ENCODE results near the gene GNAZ. TPM values are rescaled to one million over a fixed set of nuclear protein-coding genes. Genes with fewer than 3 reads are reported as not detected.

Gene GNAZ
- total RNA-seq, 1 experiment from 2014 or later, result 11.1 TPM

DNA sequence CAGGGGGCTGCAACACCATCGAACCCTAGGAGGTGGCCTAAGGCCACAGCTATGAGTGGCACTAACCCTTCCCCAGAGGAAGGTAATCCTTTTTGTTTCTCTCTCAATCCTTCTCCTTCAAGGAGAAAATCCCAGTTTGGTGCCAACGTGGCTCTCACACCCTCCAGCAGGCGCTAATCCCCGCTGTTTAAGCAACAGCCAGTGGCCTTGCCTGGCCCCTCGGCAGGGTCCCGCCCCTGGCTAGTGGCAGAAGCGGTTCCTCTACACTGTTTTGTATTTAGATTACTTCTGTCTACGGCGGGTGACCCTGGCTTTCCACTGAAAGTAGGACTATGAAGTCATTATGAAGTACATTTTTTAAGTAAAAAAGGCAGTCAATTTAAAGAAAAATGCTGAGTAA lies 15.5 kb downstream of the GNAZ start:
- no peaks in the 10 kb centered on the region for H3K79me2 ChIP-seq (ENCODE audit: insufficient read depth, low read length)
- CTCF ChIA-PET, result no interaction called here
- TF ChIP-seq, protein P1, sequence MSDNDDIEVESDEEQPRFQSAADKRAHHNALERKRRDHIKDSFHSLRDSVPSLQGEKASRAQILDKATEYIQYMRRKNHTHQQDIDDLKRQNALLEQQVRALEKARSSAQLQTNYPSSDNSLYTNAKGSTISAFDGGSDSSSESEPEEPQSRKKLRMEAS (IDR thresholded peaks at IDR 0.05), result no peak
- TF ChIP-seq ZFX (IDR thresholded peaks at IDR 0.05), result no peak
- BruUV-seq (replicated peaks), result no TSS peak
- no peaks in the 10 kb centered on the region for H3K36me3 ChIP-seq (ENCODE audit: control insufficient read depth in 1 of 2, insufficient read depth in 2 of 2, low read length in 2 of 2)
- no peaks in the 10 kb centered on the region for H3K9me3 ChIP-seq (ENCODE audit: control insufficient read depth in 1 of 2, insufficient read depth in 1 of 2, low read depth in 1 of 2, low read length in 2 of 2)
- no peaks in the 10 kb centered on the region for H4K20me1 ChIP-seq (ENCODE audit: insufficient read depth)
- no peak overlapping the region for H3K4me2 ChIP-seq (ENCODE audit: low read length)
- no peak overlapping the region for H3K9ac ChIP-seq (ENCODE audit: low read length)
- peaks cover 17 to 22% of the 10 kb centered on the region in 2 experiments for H3K4me1 ChIP-seq (ENCODE audit: control insufficient read depth in 1 of 2, insufficient read depth in 2 of 2, low read length in 2 of 2)
- no peaks in the 10 kb centered on the region for H3K9me2 ChIP-seq (ENCODE audit: insufficient read depth)
- H3K27ac ChIP-seq (ENCODE audit: low read depth, low read length), result no peak overlapping the region
- POLR2A ChIA-PET, result no interaction called here
- DNase-seq (ENCODE audit: low read depth, low spot score) (no peak), ATAC-seq (no peak)
- H2AFZ ChIP-seq (ENCODE audit: low read depth, low read length, poor library complexity, severe bottlenecking), result no peak overlapping the region
- no peaks in the 10 kb centered on the region for H3K27me3 ChIP-seq (ENCODE audit: insufficient read depth, low read length)
- RAD21 ChIA-PET (ENCODE audit: low non-redundant PET in 1 of 2, low total read pairs in 2 of 2, uncharacterized antibody in 2 of 2, unreplicated experiment in 2 of 2), result no interaction called here
- no peak overlapping the region for H3K4me3 ChIP-seq (replicated peaks in 1 of 2; ENCODE audit: low read depth in 1 of 2, low read length in 2 of 2)
- intact Hi-C loops (cut with micrococcal nuclease), result no loop called here

DNA sequence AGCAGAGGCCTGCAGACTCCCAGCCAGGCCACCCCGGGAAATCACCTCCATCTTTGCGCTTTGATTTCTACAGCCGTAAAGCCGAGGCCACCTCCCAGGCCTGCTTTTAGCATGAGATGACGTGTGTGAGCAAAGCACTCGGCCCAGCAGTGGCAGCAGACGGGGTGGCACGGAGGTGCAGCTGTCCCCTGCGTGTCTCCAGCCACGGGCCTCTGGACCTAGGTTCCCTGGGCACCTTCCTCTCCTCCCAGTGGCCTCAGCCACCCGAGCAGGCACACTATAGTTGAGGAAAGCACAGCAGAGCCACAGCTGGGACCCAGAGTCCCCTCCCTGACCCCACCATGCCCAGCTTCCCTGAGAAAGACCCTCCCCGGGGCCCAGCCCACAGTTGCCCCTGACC lies 15.9 kb downstream of the GNAZ start:
- no peaks in the 10 kb centered on the region for H3K27me3 ChIP-seq (ENCODE audit: insufficient read depth, low read length)
- H4K20me1 ChIP-seq (ENCODE audit: insufficient read depth), result no peaks in the 10 kb centered on the region
- H2AFZ ChIP-seq (ENCODE audit: low read depth, low read length, poor library complexity, severe bottlenecking), result no peak overlapping the region
- POLR2A ChIA-PET, result no interaction called here
- H3K4me3 ChIP-seq (replicated peaks in 1 of 2; ENCODE audit: low read depth in 1 of 2, low read length in 2 of 2), result no peak overlapping the region
- H3K36me3 ChIP-seq (ENCODE audit: control insufficient read depth in 1 of 2, insufficient read depth in 2 of 2, low read length in 2 of 2), result no peaks in the 10 kb centered on the region
- no peak overlapping the region for H3K4me2 ChIP-seq (ENCODE audit: low read length)
- no TSS peak for BruUV-seq (replicated peaks)
- intact Hi-C loops (cut with micrococcal nuclease), result no loop called here
- no peak for DNase-seq (ENCODE audit: low read depth, low spot score)
- no peak overlapping the region for H3K27ac ChIP-seq (ENCODE audit: low read depth, low read length)
- no peaks in the 10 kb centered on the region for H3K9me3 ChIP-seq (ENCODE audit: control insufficient read depth in 1 of 2, insufficient read depth in 1 of 2, low read depth in 1 of 2, low read length in 2 of 2)
- TF ChIP-seq FOSL1 (IDR thresholded peaks at IDR 0.05; ENCODE audit: low read depth), result no peak
- TF ChIP-seq, protein P2, sequence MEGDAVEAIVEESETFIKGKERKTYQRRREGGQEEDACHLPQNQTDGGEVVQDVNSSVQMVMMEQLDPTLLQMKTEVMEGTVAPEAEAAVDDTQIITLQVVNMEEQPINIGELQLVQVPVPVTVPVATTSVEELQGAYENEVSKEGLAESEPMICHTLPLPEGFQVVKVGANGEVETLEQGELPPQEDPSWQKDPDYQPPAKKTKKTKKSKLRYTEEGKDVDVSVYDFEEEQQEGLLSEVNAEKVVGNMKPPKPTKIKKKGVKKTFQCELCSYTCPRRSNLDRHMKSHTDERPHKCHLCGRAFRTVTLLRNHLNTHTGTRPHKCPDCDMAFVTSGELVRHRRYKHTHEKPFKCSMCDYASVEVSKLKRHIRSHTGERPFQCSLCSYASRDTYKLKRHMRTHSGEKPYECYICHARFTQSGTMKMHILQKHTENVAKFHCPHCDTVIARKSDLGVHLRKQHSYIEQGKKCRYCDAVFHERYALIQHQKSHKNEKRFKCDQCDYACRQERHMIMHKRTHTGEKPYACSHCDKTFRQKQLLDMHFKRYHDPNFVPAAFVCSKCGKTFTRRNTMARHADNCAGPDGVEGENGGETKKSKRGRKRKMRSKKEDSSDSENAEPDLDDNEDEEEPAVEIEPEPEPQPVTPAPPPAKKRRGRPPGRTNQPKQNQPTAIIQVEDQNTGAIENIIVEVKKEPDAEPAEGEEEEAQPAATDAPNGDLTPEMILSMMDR (IDR thresholded peaks at IDR 0.05 in 2 of 3, conservative IDR thresholded peaks at IDR 0.05 in 1 of 3; ENCODE audit: borderline replicate concordance in 1 of 3, insufficient read depth in 1 of 3, low read depth in 2 of 3, low read length in 2 of 3), result no peak
- TF ChIP-seq, protein P3, sequence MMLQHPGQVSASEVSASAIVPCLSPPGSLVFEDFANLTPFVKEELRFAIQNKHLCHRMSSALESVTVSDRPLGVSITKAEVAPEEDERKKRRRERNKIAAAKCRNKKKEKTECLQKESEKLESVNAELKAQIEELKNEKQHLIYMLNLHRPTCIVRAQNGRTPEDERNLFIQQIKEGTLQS (IDR thresholded peaks at IDR 0.05), result no peak
- TF ChIP-seq EZH2 (IDR thresholded peaks at IDR 0.05), result no peak
- RAD21 ChIA-PET (ENCODE audit: low non-redundant PET in 1 of 2, low total read pairs in 2 of 2, uncharacterized antibody in 2 of 2, unreplicated experiment in 2 of 2), result no interaction called here
- H3K4me1 ChIP-seq (ENCODE audit: control insufficient read depth in 1 of 2, insufficient read depth in 2 of 2, low read length in 2 of 2), result peaks cover 17 to 22% of the 10 kb centered on the region in 2 experiments
- H3K79me2 ChIP-seq (ENCODE audit: insufficient read depth, low read length), result no peaks in the 10 kb centered on the region
- no peak overlapping the region for H3K9ac ChIP-seq (ENCODE audit: low read length)
- CTCF ChIA-PET, result interaction anchor here (1.4 kb wide), 1 partner anchor 127 kb away, joined by 3 read pairs; no protein-coding TSS in a partner anchor
- H3K9me2 ChIP-seq (ENCODE audit: insufficient read depth), result no peaks in the 10 kb centered on the region
- no peak for ATAC-seq

Measured in HCT116 (cell line).